GM21717 (cell line): ENCODE results near the gene KRT6C.
"Not testable (repeated sequence)": the region's sequence is repeated elsewhere in the genome, so short reads cannot be mapped to it uniquely, and the experiment has no call there.

Experiments used
- ATAC-seq: cut with Tn5 transposase; IDR thresholded peaks from one replicate; pipeline ENCODE4 v1.9.1; 2021; ENCODE audit warnings: mild to moderate bottlenecking, moderate library complexity; ENCODE audit not compliant: unreplicated experiment

Gene KRT6C

DNA sequence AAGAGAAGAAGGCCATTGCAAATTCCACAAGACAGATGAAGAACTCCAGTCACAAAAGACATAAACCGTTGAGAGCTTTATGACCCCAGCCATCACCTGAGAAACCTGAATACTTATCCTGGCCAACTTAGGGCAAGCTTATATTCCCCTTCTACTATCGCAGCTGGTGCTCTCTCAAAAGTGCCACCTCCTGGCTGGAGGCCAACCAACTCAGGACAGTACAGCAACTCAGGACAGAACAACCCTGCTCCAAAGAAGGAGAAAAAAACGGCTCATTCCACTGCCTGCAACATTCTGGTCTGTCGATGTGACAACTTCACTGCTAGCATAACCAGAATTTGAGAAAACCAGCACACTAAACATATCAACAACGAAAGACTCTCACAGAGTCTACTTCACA, 11.9 kb downstream of the KRT6C start:
- no peak for ATAC-seq

DNA sequence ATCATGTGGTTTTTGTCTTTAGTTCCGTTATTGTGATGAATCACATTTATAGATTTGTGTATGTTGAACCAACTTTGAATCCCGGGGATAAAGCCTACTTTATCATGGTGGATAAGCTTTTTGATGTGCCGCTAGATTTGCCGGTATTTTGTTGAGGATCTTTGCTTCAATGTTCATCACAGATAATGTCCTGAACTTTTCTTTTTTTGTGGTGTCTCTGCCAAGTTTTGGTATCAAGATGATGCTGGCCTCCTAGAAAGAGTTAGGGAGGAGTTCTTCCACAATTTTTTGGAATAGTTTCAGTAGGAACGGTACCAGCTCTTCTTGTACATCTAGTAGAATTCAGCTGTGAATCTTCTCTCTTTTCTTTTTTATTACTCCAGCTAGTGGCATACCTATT, 14.7 kb downstream of the KRT6C start:
- no peak for ATAC-seq

DNA sequence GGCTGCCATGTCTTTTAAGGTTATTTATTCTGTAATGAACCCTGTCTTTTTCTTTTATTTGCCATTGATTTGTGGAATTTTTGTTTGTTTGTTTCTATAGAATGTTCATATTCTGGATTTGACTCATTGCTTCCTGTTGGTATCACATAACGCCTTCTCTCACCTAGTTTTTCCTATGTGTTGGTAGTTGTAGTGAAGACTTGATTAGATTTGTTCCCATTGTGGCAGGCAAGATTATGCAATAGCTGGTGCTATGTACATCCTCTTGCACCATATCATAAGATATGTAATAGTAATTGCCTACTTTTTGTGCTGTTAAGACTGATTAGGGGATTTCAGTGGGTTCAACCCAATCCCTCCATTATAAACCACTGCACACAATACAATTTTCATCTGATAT, 17.8 kb downstream of the KRT6C start:
- no peak for ATAC-seq

DNA sequence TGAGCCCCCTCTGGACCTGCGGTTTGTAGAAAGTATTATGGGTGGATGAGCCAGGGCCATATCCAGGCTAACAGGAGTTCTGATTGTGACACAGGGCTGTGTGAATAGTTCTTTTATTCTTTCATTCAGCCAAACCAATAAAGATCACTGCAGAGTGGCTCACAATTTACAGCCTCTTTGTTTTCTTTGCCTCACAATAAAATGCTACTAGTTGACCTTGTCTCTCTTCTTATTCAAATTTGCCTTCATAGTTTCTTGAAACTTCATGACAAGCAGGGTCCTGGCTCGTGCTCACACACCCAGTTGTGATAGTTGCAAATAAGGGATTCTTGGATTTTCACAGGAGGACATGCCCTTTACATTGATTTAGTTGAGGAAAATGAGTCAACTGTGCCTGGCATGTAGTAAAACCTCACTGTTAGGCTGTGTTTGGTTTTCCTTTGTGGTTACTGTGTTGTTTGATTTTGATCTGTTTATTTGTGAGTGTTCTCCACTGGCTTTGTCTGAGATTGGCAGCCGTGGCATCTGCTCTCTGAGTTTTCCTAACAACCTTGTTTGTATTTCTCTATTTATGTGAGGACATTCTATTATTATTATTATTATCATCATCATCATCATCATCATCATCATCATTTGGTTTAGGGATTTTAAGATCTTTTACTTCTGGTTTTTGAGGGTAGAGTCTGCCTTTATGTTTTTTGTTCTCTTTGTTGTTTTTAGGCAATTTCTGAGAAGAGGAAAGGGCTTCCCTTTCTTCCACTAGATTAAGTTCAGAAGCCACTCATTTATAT, 19.0 kb downstream of the KRT6C start:
- no peak for ATAC-seq

DNA sequence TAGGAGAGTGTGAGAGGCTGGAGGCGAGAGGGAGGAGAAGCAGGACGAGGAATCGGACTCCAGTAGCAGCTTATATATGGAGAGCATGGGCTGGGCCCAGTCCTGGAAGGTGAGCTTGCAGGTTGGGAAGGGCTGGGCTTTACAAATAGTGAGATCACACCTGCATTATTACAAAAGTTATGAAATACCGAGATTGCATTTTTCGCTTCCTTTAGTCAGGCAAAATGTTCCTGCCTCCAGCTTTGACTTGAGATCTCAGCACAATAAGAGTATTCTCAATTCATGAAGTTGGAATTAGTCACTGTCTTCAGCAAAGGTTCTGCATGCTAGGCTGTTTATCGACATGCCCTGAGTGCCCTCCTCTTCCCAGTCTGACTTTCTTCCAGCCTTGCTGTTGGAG, 21.5 kb downstream of the KRT6C start, which contains the start of gene KRT6B:
Gene KRT6B, minus strand, starts transcription at position 46 of the 400 bp plus-strand sequence. CDS start 68 bp downstream, outside the sequence.
- no peak for ATAC-seq

DNA sequence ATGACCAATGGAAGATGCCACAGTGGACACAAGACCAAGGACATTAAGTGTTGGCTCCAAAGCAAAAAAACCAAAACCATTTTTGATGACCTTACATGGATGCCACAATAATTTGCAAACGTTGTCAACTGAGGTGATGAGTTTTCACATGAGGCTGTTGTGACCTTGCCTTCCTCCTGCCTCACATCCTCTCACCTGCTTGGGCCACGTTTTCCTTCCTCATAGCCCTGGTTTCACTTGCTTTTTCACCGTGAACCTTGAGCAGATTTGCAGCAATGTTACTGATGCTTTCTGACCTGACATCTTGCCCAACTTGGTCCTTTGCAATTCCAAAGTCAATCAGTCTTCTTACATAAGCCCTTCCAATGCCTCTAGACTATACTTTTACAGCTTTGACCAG, 25.4 kb downstream of the KRT6C start:
- no peak for ATAC-seq

DNA sequence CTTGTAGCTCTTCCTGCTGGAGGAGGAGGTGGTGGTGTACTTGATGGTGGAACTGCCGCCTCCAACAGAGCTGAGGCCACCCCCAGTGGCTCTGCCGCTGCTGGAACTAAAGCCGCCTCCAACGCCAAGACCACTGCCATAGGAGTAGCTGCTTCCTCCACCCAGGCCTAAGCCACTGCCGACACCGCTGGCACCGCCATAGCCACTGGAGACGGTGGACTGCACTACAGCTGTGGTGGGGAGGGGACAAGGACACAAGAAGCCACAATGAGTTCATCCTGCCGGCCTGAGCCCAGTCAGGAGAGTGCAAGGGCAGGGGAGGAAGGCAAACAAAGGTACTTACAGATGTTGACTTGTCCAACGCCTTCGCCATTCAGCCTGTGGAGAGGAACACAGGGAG, 26.4 kb downstream of the KRT6C start:
- not testable (repeated sequence) for ATAC-seq

DNA sequence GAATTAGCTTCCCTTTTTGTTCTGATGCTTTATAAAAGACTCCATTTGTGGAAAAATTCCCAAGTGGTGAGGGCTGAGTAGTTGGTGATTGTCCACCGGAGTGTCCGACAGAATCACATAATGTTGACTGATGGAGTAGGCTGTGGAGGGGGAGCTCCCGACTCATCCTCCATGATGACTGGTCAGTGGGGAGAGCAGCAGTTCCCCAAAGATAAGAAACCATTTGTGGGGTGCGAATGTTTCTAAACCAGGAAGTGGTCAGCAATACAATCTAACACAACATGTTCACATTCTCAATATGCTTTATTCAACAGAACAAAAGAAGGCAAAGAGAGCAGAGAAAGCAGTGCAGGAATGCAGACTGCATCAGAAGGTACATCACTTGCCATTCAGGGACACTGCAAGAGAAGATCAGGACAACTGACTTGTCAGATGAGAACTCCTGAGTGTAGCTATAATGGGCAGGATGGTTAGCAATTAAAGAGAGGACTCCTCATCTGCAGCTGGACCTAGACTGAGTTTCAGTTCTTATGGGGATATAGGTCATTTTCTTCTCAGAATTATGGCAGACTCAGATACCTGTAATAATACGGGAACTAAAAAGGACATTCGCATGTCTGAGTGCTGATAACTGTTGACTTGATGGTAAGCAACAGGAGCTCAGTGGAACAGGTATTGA, 27.1 kb downstream of the KRT6C start:
- no peak for ATAC-seq

DNA sequence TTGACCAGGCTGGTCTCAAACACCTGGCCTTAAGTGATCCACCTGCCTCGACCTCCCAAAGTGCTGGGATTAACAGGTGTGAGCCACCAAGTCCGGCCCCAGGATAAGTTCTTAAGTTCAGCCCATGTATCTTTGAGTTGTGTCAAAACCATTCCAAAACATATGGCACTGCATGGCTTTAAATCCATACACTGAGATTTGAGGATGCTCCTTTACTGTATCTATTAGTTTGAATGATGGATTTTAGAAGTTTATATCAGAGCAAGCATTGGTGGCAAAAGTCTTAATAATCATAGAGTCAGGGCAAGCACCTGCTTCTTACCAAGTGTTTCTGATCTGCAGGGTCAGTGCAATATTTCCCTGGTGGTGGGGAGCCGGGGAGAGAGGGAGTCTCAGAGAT, 27.7 kb downstream of the KRT6C start:
- no peak for ATAC-seq

DNA sequence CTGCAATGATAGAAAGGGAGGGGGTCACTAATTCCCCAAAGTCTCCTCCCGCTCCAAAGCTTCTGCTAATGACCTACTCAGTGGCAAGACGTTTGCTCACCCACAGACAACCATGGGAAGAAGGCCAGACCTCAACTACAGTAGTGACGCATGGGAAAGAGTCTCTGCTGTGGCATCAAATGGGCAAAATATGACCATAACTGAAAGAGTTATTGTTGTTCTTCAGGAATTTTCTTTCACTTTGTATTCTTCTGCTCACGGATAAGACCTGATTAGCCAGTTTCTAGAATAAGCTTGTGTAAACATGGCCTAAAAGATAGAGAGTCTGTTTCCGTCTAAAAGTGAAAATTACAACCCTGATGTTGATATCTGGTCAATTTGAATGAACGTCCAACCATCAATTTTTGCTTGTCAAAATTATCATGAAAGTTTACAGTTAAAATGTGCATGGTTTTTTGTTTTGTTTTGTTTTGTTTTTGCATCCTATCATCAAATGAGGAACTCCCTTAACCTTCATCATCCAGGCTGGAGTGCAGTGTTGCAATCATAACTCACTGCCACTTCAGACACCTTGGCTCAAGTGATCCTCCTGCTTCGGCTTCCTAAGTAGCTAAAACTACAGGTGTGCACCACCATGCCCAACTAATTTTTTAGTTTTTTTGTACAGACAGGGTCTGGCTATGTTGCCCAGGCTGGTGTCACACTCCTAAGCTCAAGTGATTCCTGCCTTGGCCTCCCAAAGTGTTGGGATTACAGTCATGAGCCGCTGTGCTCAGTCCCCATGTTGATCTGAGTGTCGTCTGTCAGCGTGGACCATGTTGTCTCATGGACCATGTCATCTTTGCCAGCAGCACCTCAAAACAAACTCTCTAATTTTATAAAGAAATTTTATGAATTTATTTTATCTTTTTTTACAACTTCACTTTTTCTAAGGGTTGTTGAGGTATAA, 28.7 kb downstream of the KRT6C start:
- no peak for ATAC-seq

DNA sequence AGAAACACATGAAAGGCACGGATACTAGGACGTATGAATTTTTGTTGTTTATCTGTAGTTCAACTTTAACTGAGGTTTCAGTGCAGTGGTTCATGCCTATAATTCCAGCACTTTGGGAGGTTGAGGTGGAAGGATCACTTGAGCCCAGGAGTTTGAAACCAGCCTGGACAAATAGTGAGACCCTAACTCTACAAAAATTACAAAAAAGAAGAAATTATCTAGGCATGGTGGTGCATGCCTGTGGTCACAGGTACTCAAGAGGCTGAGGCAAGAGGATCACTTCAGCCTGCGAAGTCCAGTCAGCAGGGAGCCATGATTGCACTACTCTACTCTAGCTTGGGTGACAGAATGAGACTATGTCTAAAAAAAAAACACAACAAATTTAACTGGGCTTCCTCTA, 29.6 kb downstream of the KRT6C start:
- no peak for ATAC-seq

DNA sequence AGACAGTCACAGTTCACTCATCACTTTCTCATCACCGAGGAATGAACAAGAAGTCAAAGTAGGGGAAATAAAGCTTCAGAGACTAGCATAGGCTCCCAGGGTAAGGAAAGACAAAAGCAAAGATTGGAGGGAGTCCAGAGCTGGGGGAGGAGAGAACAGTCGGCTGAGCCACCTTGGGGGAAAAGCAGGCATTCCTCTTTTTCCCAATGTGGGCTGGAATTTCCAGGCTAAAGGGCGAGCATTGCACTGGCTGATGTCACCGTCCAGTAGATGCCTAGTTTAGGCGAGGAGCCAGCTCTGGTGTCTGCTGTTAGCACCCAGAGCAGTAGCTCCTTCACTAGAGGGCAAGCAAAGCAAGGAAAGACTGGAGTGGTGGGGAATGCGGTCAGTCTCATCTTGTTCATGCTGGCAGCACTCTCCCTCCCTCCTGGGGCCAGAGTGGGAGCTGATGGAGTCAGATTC, 31.0 kb downstream of the KRT6C start:
- no peak for ATAC-seq

DNA sequence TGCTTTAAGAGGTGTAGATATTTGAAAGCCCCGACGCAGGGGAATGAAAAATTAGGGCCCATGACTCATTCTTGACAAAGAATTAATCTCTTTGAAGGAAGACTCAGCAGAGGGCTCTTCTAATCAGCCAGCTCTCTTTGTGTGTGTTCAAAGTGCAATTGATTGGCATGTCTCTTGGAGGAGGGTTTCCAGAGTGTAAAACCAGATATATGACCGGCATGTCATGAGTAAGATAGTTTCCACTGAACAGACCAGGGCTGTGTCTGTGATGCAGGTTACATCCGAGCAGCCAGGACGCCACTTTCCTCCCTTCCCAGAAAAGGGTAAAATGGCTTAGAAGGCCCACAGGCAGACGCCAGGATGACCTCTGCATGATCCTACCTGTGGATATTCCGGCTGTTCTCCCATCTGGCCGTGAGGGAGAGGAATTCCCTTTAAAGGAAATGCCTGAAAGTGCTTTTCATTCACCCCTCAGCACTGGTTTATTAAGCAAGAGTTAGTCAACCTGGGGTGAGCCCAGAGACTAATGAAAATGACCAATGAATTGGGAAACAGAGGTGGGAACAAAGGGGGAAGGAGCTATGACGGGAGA, 32.2 kb downstream of the KRT6C start:
- no peak for ATAC-seq

DNA sequence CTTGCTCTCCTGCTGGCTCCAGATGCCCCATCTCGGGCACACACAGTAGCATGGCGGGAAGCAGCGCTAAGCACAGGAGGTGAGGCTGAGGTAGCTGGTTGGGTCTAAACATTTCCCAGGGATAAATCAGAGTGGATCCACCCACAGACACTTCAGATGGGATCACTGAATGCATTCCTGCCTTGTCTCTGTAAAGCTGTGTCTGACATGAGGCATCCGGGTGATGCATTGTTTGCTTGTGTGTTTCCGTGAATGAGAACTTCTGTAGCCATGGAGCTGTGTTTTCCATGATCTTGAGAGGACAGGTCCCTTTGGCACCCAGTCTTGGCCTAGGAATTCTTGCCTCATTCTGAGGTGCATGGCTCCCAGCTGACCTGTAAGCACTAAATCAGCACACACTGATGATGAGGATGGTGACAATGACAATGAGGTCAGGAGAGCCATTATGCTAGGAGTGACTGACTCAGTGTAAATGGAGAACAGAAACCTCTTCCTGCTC, 32.7 kb downstream of the KRT6C start:
- no peak for ATAC-seq

DNA sequence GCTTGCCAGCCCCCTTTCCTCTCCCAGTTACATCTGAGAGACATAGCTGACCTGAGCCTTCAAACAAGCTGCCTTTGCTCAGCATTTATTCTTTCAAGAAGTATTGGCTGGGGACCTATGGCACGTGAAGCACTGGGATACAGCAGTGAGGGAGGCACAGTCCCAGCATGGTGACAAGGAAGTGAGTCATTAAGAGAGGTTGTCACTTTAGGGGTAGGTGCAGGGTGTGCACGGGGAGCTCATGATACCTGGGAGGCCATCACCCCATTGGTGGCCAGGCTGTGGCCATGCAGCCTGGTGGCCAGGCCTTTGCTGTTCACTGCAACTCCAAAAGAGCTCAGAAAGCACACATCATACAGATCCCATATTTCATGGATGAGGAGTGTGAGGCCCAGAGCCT, 33.8 kb downstream of the KRT6C start:
- no peak for ATAC-seq

DNA sequence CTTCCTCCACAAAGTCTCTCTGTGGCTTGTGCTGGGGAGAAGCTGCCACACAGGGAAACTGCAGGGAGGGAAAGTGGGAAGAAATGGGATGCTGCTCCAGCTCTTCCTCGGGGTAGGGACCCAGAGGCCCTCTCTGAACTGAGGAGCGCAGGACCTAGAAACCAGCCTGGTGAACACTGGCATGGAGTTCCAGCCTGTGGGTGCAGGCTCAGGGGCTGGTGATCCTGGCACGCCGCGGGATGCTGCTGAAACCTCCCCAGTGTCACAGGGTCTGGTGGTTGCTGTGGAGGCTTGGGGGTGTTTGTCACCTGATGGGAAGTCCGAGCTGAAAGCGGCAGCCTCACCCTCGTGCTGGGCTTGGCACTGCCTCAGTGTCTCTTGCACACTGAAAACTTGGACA, 34.2 kb downstream of the KRT6C start:
- ATAC-seq = no peak

DNA sequence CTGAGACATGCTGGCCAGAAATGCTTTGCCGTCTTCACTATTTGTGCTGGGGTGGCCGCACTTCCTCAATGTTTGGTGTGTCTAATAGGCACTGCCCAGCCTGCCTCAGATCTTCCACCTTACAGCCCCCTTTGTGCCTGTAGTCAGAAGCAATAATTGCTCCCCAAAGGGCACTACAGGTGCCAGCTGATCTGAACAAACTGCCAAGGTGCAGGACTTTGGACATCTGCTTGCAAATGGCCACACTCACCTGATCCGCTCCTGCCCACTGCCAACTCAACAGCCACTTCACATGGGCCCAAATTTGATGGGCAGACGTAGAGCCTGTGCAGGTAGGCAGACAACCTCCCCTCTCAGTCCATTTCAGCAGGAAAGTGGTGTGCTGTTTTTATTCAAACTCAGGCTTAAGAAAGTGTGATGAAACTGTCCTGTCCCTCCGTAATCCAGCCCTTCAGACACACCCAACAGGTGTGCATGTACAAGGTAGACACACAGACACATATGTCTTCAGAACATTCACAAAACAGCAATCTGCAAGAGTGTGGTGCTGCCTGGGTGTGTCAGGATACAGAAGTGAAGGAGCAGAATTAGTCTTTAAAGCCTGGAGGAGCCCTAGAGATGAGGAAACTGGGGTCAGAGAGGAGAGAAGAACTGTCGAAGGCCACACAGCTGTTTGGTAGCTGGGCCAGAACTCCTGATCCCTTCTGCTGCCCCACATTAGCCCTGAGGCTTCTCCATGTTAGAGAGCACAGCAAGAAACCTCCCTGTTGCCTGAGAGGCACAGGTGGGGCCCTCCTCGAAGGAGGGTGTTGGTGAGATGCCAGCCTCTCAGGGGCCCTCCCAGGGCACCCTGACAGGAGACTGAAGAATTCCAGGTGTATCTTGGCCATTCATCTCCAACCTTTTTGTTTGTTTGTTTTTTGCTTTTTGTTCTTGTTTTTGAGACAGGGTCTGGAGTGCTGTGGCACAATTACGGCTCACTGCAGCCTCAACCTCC, 35.0 kb downstream of the KRT6C start:
- no peak for ATAC-seq

DNA sequence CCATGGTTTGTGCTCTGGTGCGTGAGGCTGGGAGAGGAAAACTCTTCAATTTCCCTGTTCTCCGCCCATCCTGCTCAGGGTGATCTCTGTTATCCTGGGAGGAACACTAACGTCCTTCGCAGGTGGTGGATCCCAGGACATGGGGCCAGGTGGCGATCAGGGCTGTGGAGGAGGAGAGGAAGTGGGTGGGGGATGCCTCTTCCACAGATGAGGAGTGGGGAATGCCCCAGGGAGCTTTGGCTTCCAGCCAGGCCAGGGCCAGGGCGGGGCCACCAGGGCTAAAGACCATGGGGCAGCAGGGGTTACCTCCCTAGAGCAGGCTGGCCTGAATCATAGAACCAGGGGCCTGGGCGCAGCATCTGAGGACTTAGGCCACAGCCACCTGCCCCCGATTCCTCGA, 36.1 kb downstream of the KRT6C start:
- no peak for ATAC-seq

DNA sequence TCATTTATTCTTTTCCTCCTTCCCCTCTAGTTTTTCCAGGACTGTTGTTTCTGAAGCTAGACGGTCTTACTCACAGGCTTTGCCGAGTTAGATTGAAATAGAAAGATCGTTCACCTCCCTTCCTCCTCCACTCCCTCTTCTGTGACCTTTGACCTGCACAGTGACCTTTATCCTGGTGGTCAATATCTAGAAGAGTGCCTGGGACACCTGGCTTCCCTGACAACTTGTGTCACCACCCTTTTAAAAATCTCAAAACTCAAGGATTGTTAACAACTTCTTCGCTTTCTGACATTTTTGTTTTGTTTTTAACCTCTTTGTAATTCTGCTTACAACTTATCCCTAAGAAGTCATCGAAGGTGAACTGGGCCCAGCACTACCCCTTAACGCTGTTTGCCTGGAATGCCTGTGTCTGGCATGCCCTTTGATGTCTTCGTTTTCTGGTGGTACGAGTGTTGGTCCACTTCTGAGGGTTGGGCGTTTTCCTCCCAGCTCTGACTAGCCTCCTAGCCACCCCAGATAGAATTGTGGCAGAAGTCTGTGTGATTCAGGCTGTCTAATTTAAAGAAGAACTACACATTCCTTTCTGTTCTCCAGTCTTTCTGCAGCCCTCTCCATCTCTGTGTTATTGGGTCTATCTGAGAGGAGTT, 36.7 kb downstream of the KRT6C start:
- no peak for ATAC-seq
